GM12891 (cell line): ENCODE measurements around the gene SIPA1L3.
A peak's percentile ranks its signal among the peaks of the same experiment; 100 is the strongest.

Source experiments
- DNase-seq: peaks from one replicate; pipeline ENCODE4 v3.0.0; 2011; ENCODE audit warnings: low spot score; ENCODE audit not compliant: insufficient read length
- FAIRE-seq: peaks from 2 replicates; lab custom pipeline; 2011; peaks lifted over from hg19 to GRCh38; lab: Jason Lieb, UNC
- PAX5 ChIP-seq: IDR thresholded peaks from 2 replicates; pipeline ENCODE4 v1.6.1; 2011; ENCODE audit warnings: low read length, moderate library complexity, mild to moderate bottlenecking; ENCODE audit not compliant: insufficient read depth, severe bottlenecking
- POLR2A ChIP-seq: IDR thresholded peaks from 2 replicates; pipeline ENCODE4 v1.6.1; 2011; ENCODE audit warnings: low read depth, low read length, control low read depth
- POLR2AphosphoS5 ChIP-seq: IDR thresholded peaks from 2 replicates; pipeline ENCODE4 v1.6.1; 2011; ENCODE audit warnings: low read depth, low read length, control low read depth
- POU2F2 ChIP-seq: IDR thresholded peaks from 2 replicates; pipeline ENCODE4 v1.6.1; 2011; ENCODE audit warnings: low read depth, mild to moderate bottlenecking, control low read depth, low read length, moderate library complexity
- SPI1 ChIP-seq: IDR thresholded peaks from 2 replicates; pipeline ENCODE4 v1.6.1; 2011; ENCODE audit warnings: low read depth, low read length, control low read depth
- TAF1 ChIP-seq: IDR thresholded peaks from 2 replicates; pipeline ENCODE4 v1.6.1; 2011; ENCODE audit warnings: low read depth, low read length, control low read depth

SIPA1L3 gene

DNA sequence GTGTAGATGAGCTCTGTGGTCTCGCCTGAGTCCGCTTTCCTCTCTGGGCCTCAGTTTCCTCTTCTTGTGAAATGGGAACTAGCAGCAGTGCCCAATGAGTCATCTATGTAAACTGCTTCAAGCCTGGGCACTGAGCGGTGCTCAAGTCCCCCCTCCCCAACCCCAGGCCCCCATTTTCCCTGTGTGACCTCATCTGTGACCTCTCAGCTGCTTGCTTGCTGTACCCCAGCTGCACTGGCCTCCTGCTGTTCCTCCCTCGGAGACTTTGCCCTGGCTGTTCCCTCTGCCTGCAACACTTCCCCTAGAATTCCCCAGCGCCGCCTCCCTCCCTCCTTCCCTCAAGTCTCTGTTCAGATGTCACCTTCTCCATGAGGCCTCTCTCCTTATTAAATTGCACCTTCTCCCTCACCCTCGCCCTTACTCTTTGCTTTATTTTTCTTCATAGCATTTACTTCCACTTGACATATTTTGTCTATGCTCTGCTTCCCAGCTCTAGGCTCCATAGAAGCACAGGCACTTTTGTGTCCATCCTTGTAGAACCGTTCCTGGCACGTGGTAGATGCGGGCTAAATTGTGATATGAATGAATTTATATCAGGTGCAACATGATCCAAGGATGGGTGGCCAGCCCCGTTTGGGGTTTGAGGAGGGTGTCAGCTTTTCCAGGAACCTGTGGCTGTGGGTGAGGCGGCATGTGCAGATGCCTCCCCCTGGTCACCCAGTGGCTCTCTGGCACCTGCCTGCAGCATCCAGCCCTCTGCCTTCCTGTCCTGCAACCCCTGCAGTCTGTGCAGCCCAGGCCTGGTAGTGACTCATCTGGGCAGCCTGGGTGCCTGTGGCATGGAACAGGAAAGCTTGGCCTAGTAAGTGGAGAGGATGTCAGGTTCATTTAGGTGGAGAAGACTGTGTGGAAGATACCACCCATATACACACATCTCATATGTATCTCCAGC lies 26.3 kb downstream of the SIPA1L3 start:
- no peak for TF ChIP-seq POLR2AphosphoS5
- TF ChIP-seq POU2F2, result no peak
- no peak for TF ChIP-seq POLR2A
- TF ChIP-seq TAF1, result no peak
- no peak for TF ChIP-seq SPI1
- FAIRE-seq (peak; percentile 31), DNase-seq (no peak)

DNA sequence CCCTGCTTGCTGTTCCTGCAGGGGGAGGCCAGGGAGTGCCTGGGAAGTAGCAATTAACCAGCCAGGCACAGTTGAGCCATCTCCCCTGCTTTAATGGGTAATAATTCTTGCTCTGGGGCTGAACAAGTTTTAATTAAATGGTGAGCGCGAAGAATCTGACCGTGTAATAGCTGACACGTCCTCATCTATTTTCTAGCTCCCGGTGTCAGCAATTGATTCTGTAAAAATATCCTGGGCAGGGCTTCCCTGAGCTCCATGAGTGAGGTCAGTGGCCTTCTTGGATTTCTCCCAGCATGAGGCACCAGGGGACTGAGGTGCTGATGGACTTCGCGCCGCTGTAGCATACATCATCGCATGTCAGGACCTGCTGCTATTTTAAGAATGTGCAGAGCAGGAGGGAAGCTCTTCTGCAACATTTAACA lies 26.9 kb downstream of the SIPA1L3 start:
- DNase-seq (no peak), FAIRE-seq (no peak)
- no peak for TF ChIP-seq POLR2AphosphoS5
- no peak for TF ChIP-seq POU2F2

DNA sequence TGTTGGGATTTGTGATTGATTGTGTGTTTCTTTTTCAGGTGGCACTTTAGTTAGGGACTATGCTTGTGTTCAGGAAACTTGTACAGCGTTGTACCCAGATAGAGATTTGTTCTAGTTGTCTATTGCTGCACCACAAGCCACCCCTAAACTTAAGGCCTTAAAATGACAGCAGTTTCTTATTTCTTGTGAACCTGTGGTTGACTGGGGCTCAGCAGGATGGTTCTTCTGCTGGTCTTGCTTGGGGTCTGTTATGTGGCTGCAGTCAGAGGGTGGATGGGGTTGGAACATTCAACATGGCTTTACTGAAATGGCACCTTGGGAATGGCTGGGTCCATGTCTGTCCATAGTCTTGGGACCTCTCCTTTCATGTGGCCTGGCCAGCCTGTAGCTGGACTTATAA lies 28.3 kb downstream of the SIPA1L3 start:
- TF ChIP-seq POLR2A (no peak), SPI1 (no peak), POLR2AphosphoS5 (no peak), PAX5 (no peak), TAF1 (no peak), POU2F2 (no peak)
- DNase-seq, result no peak
- FAIRE-seq, result no peak

DNA sequence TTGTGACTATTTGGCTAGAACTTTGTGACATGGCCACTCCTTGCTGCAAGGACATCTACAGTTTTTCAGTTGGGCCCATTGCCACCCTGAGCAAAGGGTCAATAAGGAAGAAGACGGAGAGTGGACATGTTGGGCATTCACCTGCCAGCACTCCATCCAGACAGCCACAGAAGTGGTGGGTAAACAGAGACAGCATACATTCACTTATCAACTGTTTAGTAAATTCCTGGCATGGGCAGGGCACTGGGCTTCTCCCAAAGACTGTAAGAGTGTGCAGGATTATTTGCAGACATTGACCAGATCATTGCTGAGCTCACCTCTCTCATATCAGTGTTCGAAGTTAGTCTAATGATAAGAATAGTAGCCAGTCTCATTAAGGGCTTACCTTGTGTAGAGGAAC lies 29.2 kb downstream of the SIPA1L3 start:
- no peak for FAIRE-seq
- no peak for DNase-seq
- TF ChIP-seq TAF1, result no peak
- no peak for TF ChIP-seq POLR2AphosphoS5
- TF ChIP-seq POLR2A, result no peak

DNA sequence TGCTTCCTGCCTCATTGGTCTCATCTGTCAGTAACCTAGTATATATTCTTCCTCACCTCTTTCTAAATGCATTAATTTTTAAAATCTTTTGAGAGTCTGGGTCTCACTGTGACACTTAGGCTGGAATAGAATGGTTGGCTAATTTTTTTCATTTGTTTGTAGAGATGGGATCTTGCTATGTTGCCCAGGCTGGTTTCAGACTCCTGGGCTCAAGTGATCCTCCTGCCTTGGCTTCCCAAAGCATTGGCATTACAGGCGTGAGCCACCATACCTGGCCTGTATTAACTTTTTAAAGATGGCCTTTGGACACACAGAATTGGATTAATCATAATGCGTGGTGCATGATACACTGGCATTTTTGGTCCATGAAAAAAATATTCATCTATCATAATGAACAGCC lies 29.9 kb downstream of the SIPA1L3 start:
- no peak for FAIRE-seq
- TF ChIP-seq POU2F2, result no peak
- TF ChIP-seq TAF1, result no peak
- no peak for TF ChIP-seq POLR2A
- TF ChIP-seq PAX5, result no peak
- TF ChIP-seq SPI1, result no peak
- TF ChIP-seq POLR2AphosphoS5, result no peak
- DNase-seq, result no peak

DNA sequence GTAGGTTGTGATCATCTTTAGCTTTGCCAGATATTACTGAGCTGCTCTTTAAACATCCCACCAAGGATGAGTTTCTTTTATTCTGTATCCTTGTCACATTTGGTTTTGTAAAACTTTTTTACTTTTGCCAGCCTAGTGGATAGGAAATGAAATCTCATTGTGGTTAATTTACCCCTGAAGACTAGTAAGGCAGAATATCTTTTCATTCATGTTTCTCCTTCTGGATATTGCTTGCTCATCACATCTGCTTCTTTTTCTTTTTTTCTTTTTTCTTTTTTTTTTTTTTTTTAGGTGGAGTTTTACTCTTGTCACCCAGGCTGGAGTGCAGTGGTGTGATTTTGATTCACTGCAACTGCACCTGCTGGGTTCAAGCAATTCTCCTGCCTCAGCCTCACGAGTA lies 31.3 kb downstream of the SIPA1L3 start:
- TF ChIP-seq SPI1, result no peak
- no peak for TF ChIP-seq POLR2AphosphoS5
- TF ChIP-seq TAF1, result no peak
- TF ChIP-seq PAX5, result no peak
- TF ChIP-seq POU2F2, result no peak
- TF ChIP-seq POLR2A, result no peak
- DNase-seq (no peak), FAIRE-seq (no peak)

DNA sequence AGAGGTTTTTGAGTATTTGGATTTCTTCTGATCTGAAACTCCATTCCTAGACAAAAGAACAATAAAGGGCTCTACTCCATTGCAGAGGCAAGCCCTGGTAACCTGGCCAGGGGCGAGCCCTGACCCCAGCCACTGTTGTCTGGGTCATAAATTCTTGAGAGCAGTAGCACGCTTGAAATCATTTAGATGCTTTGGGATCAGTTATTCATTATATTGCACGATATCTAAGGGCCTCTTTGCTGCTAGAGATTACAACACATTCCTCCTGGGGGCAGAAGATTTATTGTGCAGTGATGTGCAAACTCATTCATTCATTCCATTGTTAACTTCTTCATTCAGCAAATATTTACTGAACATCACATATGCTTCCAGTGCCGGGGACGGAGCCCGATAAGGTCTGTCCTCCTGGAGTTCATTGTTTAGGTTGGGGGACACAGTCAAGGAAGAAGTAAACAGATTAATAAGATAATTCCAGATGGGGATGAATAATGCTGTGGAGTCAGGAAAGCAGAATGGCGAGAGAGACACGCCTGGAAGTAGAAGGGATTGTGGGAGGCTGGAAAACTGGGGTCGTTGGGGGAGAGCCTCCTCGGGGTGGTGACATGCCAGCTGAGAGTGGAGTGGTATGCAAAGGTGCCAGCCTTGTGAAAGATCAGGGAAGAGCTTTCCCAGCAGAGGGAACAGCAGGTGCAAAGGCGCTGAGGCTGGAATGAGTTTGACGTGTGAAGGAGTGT lies 34.9 kb downstream of the SIPA1L3 start:
- no peak for TF ChIP-seq POLR2AphosphoS5
- TF ChIP-seq PAX5, result no peak

DNA sequence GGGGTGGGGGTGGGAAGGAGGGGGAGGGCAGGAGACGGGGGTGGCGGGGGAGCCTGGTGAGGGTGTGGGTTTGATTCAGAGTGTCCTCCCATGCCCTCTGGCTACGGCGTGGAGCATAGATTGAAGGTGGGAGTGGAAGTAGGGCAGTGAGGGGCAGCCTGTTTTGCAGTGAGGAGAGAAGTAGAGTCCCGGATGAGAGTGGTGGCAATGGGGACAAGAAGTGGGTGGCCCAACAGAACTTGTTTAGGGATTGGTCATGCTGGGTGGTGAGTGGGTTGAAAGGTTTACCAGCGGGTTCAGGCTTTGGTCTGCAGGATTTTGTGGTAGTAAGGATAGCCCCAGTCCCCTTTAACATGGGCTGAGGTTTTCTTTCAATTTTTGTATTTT lies 35.5 kb downstream of the SIPA1L3 start:
- no peak for FAIRE-seq
- DNase-seq, result no peak
- TF ChIP-seq POU2F2 (no peak), PAX5 (no peak), POLR2A (no peak), TAF1 (no peak), SPI1 (no peak), POLR2AphosphoS5 (no peak)

More for the DNA sequence above, 34.9 kb downstream of the SIPA1L3 start:
- DNase-seq (no peak), FAIRE-seq (no peak)

DNA sequence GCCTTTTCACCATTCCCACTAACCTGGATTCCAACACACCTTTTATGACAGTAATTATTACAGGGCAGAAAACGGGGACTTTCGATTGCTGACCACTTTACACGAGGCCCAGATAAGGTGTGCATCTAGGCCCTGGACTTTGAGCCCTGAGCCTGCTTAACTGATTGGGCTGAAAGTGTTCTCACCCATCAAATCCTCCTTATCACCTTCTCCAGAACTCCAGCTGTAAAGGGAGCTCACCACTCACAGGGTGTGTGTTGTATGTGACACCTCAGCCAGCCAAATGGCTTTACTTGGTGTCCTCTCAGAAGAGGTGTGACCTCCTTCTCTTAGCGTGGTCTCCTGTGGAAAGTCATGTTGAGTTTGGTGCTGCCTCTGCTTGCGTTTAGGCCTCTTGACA lies 36.5 kb downstream of the SIPA1L3 start:
- no peak for DNase-seq
- no peak for FAIRE-seq
- TF ChIP-seq POLR2AphosphoS5 (no peak), PAX5 (no peak), POLR2A (no peak), POU2F2 (no peak), SPI1 (no peak), TAF1 (no peak)

DNA sequence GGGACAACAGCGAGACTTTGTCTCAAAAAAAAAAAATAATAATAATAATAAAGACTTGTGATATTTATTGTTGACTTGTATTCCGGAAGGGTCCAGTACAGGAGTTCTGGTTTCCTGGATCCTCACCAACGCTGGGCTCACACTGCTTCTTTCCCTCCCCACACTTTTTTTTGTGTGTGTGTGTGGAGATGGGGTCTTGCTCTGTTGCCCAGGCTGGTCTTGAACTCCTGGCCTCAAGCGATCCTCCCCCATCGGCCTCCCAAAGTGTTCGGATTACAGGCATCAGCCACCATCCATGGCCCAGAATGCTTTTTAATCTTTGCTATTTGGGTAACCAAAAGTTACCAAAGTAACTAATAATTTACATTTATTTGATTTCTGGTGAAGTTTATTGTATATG lies 39.1 kb downstream of the SIPA1L3 start:
- TF ChIP-seq PAX5, result no peak
- TF ChIP-seq SPI1, result no peak
- TF ChIP-seq TAF1, result no peak
- no peak for TF ChIP-seq POLR2AphosphoS5
- TF ChIP-seq POLR2A, result no peak
- no peak for TF ChIP-seq POU2F2
- DNase-seq, result no peak
- FAIRE-seq, result no peak

DNA sequence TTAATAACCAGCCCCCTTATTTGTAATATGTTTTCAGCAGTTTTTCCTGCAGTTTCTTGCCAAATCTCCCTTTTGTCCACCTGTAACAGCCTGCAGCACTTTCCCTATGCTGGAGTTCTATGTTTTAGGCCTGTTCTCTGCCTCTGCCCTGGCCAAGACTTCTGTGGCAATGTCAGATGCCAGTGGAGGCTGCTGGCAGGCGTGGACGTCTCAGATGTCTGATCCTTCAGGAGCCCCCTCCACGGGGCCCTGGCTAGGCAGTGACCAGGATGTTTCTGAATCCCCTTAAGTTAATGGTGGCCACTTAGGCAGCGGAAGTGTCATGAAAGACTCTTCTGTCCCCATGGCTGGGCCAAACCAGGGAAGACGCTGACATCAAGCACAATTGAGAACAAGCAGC lies 40.8 kb downstream of the SIPA1L3 start:
- no peak for DNase-seq

More for the DNA sequence above, 40.8 kb downstream of the SIPA1L3 start:
- no peak for TF ChIP-seq TAF1
- TF ChIP-seq POU2F2, result no peak
- TF ChIP-seq POLR2AphosphoS5, result no peak
- TF ChIP-seq POLR2A, result no peak
- TF ChIP-seq SPI1, result no peak
- TF ChIP-seq PAX5, result no peak
- FAIRE-seq, result no peak
